ENCODE data around the gene EIF4G1.

EIF4G1 gene

DNA sequence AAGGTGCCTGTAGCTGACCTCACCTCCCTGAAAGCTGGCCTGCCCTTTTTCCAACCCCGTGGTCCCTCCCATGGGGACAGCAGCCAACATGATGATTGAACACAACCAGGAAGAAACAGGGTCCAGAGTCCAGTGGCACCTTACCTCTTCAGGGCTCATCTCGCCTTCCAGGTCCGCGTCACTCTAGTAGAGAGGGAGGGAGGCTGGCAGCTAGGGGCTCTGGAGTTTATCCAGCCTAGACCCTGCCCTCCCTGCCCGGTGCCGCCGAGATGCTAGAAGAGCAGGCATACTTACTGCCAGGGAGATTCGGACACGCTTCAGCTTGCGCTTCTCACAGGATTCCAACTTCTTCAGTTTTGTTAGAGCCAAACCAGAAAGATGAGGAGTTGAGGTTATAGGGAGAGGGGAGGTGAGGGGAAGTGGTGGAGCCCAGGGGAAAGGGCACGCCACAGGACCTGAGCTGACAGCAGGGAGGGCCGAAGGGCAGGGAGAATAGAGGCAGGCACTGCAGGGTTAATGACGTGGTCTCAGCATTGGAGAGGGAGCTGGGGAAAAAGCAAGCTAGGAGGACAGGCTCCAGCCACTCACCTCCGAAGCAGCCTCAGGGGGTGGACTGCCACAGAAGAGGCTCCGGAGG lies 37.9 kb downstream of the EIF4G1 start:
- no peak for DNase-seq

DNA sequence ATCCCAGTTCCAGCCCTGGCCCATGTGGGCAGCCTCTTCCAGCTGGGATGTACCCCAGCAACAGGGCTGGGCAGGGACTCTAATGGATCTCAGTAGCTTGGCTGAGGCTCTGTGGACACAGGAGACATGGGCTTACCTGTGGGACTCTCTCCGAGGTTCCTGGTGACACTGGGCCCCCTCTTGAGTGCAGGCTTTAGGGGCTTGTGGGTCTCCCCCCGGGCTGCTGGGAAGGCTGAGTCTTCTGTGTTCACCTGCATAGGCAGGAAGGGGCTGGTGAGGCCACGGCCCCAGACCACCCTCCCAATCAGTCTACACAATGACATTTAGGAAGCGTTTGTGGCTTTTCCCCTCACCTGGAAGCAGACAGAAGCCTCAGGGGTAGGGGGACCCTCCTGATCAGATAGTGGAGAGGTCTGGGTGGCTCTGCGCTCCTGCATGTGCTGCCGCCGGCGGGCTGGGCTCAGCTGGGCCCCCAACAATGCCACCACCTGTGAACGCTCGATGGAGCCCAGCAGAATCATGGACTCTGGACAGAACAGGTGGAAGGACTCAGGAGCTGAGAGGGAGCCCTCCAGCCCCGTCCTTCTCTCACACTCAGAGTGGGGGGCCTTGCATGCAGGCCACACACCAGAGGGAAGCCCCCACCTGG lies 38.6 kb downstream of the EIF4G1 start:
- DNase-seq, result no peak

DNA sequence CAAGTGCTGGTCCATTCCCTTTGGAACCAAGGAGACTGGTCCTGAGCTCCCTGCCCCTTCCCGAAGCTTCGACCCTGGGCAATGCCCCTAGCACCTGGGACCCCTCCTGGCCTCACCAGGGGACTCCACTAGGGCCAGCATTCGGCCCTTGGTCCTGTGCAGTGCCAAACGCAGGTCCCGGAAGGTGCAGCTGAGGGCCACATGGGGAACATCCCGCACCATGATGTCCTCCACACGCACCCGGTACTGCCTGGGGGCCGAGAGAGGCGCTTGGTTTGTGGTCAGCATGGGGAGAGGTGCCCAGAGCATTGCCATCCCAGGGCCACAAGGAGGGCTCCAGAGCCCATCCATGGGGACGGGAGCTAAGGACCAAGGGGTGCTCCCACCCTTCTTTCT lies 39.1 kb downstream of the EIF4G1 start:
- DNase-seq, result no peak

DNA sequence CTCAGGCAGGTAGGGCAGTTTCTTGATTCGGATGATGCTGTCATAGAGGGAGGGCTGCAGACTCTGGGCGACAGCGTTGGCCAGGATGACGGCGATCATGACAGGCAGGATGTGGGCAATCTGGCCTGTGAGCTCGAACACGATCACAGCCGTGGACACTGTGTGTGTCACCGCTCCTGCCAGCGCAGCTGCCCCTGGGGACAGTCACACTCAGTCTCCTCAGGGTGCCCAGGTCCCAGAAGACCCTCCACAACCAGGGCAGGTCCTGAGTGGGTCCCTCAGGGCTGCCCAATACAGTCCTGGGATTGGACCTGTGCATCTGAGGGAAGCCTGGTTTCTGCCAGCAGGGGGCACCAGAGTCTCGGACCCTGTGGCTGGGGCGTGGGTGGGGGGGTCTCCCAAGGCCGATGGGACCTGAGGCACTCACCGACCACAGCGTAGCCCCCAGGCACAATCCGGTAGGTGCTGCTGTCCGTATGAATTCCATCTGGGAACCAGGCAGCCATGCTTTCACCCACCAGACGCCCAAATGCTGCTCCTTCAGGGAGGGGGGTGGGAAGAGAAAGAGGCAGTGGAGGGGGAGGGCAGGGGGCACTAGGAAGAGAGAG lies 39.8 kb downstream of the EIF4G1 start:
- no peak for DNase-seq

DNA sequence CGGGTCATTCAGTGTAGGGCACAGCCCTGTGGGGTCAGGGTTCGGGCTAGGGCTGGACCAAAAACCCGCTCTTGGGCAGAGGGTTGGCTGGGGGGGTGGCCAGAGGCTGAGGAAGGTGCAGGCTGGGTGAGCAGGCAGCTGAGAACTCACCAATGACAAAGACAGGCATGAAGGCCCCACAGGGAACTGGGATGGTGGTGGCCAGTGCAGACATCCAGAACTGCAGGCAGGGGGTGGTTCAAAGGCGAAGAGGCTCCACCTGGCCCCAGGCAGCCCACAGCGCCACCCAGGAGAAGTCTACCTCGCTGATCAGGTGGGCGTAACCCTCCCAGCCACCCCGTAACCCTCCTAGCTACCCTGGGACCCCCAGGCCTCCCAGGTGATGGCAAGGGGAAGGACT lies 40.3 kb downstream of the EIF4G1 start:
- no peak for DNase-seq

DNA sequence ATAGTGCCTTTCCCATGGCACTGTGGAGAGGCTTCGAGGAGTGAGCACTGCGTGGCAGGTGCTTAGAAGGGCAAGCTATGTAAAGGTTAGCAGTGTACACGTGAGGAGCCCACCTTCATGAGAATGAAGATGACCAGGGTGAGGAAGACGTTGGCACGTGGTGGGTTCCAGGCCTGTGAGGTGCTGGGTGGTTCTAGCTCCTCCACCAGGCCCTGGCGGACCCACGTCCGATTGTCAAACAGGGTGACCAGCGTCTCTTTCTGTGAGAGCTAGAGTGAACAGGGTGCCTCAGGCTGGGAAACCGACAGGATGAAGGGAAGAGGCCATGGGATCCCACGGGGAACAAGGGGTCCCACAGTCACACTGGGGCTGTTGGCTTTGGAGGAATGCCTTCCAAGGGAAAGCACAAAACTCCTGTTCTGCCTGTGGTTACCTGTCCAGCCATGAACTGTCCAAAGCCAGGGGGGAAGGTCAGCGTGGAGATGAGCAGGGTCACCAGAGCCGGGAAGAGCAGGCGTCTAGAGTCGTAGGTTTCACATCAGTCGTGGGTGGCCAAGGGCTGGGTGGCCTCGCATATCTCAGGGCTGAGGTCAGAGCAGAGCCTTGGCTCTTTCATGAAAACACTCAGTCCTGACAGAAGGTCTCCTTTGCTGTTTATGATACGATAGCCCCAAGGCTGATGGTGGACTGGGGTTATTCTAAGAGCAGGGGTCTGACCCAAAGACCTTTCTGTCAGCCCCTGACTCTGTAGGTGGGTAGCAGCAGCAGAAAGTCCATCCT lies 41.0 kb downstream of the EIF4G1 start:
- no peak for DNase-seq

DNA sequence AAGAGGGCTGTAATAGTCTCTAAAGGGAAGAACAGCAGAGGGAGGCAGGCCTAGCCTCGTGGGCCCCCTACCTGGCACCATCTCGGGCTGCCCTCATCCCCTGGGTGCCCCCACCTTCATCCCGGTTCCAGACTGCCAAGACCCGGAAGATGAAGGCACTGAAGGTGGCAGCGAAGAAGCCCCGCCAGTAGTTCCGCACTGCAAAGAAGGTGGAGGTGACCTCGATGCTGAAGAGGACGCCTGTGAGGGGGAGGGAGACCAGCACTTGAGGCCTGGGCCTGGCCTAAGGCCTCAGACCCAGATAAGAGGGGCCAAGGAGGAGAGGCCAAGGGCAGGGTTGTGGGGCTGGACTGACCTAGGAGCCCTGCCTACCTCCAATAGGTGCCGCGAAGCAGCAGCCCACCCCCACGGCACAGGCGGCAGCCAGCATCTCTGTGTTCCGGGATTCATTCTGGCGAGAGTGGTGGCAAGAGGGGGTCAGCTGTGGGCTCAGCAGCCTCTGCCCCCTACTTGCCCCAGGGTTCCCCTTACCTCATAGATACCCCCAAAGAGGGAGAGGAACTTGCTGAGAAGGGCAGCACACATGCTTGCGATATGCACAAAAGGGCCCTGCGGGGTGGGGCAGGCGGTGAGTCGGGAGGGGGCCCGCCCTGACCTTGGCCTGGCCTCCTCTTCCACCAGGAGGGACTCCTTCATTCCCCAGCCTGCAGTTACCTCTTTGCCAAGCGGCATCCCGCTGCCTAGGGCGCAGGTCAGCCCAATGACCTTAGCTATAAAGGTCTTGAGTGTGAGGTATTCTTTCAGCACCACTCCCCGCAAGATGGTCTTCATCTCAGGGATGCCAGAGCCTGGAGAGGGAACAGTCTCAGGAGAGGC lies 43.1 kb downstream of the EIF4G1 start:
- DNase-seq, result no peak

DNA sequence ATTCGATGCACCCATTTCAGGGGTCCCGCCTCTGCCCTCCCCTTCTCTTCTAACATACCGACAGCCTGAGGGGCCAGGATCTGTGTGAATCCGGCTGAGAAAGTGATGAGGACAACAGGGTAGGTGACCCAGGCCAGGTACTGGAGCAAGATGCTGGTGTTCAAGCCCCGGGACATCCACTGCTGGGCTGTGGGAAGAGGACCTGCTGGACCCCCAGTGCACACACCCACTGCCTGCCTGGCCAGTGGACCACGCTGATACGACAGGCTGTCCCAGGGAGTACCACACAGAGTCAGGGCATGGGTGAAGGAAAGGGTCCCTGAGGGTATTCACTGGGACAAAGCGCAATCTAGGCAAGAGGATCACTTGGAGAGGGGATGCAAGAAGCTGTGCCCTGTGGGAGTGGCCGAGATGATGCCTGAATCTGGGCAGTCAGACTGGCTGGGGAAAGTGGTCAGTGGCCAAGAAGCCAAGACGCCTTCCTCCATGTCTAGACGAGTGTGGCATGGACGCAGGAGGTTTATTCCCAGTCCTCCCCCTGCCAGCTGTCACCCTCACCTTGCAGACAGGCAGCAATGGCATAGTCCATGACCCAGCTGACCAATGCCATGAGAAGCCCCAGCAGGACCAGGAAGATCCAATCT lies 43.8 kb downstream of the EIF4G1 start:
- no peak for DNase-seq

DNA sequence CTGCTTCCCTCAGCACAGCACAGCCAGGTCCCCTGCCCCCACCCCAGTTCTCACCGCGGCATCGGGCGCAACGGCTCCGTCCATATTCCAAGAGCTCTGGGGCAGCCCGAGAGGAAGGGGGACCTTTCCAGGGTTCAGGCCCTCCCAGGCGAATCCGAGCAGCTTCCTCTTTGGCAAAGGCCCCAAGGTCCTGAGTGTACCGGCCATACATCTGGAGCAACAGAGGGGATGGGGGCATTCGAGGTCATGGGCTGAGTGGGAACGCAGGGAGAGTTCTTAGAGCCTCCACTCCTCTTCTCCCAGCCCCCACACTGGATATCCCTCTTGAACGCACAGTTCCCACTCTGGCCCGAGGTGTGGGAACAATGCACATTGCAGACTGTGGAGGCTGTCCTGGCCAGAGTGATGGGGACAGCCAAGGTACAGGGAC lies 44.5 kb downstream of the EIF4G1 start:
- no peak for DNase-seq

DNA sequence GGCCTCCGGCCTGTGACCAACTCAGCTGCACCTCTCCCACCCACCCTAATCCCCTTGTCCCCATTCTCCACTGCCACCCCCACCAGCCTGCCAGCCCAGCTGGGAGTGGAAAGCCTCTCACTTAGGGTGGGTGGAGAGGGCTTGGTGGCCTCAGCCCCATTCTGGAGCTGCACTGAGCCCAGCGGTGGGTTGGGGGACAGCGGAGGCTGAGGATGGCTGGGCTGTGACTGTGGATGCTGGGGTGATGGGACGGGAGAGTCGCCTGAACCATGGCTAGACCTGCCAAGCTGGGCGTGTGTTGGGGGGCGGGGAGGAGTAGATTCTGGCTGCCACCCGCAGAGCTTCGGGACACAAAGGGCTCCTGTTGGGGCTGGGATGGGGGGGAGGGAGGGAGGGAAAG lies 45.2 kb downstream of the EIF4G1 start:
- no peak for DNase-seq

DNA sequence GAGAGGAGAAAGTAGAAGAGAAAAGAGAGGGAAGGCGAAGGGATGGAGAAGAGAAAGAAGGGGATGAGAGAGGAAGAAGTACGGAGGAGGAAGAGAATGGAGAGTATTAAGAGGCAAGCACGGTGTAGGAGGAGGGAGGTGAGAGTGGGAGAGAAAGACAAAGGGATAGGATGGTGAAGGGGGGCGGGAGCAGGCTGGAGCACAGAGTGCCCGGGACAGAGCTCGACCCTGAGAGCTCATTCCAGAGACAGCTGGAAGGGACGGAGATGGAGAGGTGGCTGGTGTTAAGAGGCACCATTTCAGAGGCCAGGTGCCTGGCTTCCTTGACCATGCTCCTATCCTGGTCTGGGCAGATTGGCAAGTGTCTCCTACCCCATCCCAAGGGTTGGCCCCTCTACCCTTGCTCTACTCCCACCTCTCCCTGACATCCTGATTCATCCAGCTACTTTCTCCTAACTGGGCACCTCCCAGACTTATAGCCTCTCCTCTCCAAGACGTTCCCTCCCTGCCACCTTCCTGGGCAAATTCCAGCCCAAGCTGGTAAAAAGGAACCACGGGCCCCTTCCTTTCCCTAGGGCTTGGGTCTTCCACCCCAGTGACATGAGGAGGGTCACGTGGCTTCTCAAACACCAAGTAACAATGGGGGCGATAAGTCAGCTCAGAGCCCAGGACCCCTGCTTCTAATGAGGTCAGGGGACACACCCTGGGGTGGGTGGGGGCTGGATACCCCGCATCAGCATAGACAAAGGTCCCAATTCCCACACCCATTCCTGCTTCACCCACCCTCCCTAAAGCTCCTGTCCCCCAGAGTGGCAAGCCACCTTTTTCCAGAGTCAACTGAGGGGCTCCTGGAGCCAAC lies 45.9 kb downstream of the EIF4G1 start:
- DNase-seq, result no peak

DNA sequence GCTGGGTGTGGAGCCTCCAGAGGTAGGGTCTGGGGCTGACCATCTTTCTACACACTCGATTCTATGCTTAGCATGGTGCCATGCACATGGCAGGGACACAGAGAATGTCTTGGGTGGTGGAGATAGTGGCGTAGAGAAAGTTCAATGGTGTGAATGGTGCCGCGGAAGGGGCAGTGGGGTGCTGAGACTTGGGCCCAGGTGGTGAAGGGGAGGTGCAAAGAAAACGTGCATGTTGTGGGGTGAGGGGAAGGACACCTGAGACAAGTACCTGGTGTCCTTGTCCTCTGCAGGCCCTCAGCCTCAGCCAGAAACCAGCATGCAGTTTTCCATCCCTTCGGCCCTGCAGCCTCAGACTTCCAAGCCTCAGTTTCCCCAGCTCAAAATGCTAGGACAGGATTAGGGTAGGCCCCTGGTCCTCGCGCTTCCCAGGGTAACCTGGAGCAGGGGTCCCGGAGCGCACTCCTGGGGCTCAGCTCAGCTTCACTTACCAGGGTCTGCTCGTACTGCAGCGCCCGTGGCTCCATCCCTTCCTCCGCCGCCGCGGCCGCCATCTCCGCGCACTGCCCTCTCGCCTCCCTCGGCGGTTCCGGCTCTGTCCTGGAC lies 46.6 kb downstream of the EIF4G1 start:
- DNase-seq, result no peak

DNA sequence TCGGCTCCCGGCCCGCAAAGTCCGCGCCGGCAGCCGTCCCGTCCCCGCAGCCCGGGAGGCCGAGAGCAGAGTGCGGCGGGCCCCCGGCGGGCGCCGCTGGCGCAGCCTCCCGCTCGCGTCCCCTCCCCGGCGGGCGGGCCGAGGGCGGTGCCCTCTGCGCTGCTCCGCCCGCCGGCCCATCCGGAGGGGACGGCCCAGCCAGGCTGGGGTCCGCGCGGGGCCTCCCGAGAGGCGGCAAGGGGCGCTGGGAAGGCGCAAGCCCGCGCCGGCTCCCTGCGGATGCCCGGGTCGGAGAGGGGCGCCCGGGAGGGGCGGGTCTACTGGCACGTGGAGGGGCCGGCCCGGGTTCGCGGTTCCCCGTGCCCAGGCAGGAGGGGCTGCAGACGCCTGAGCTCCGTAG lies 47.1 kb downstream of the EIF4G1 start, which contains the start of the genes CLCN2 and POLR2H:
Gene CLCN2, minus strand, starts transcription at position 74 of the 400 bp plus-strand sequence. CDS start 126 bp downstream, outside the sequence.
Gene POLR2H, plus strand, starts transcription at position 179 of the 400 bp plus-strand sequence. CDS start 1,783 bp downstream, outside the sequence.
- DNase-seq, result peak; percentile 82

DNA sequence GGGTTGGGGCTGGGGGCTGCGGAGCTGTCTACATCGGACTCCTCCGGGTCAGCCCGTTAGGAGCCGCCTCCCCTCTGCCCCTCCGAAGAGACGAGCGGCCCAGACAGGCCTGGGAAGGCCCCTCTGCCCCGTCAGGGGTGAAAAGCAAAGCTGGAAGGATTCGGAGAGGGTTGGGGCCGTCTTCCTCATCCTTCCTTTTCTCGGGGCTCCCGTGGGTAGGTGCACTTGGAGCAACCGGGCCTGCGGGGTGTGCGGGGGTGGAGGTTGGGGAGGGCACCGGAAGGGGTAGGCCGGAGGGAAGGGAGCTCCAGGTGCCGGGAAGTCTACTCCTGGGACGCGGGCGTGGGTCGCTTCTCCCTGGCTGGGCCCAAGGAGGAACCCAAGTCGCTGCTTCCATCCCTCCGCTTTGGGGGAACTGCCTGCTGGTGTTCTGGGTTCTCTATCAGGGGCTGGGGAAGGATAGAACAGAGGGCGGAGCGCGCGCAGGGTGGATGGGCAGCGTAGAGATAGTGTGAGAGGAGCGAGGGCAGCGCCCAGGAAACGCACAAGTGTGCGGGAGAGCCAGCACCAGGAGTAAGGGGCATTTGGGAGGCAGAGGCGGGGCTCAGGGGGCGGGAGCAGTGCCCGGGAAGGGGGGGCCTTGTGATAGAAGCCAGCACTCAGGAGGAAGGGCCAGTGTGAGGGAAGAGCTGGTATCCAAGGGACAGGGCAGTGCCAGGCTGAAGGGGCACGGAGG lies 47.7 kb downstream of the EIF4G1 start:
- DNase-seq, result no peak

DNA sequence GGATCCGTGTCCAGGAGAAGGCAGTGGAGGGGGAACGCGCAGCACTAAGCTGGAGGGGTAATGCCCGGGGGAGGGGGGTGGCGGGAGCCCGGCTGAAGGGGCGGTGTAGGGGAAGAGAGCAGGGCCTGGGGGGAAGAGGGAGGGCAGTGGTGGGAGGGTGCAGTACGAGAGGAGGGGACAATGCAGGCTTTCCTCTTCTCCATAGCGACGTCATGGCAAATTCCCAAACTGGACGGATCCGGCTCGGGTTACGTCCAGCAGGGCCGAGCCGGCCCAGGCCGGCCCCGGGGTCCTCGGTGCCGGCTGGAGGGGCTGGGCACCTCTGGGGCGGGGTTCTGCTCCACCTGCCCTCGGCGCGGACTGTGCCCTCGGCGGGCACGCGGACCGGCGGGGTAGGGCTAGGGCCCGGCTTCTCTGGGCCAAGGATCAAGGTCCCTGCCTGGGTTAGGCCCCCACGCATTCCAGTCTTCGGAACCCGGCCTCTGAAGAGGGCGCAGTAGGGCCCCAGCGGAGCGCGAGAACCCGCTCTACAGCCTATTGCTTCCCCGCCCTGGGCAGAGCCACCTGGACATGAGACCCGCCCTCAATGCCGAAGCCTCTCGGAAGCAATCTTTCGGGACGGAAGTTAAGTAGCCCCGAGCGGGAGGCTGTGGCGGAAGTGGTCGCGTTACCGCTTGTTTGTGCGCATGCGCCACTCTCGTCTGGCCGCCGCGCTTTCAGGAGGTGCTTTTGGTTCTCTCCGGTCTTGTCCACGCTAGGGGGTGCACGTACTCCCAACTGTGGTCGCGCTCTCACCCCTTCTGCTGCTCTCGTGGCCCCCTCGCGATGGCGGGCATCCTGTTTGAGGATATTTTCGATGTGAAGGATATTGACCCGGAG lies 48.5 kb downstream of the EIF4G1 start:
- DNase-seq, result peak; percentile 98

DNA sequence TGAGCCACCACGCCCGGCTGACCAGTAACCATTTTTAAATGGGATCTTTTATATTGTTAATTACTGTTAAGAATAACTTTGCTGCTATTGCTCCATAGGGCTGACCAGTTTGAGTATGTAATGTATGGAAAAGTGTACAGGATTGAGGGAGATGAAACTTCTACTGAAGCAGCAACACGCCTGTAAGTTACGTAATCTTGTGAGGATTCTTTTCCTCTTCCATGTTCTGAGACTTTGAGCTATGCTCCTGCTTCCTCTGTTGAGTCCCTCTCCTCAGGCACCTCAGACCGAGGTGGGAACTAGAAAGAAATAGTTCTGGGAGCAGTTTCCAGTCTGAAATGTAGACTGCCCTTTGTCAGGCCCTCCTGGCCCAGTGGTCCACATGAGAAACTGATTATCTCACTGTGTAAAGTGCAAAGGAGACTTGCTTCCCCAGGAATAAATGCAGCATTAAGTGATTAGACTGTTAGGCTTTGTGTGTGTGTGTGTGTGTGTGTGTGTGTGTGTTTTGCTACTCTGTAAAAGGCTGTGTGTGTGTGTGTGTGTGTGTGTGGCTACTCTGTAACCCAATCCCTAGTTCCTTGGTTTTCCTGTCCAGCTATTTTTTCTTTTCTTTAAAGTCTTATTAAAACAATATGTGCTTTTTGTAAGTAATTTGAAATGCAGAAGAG lies 52.3 kb downstream of the EIF4G1 start:
- DNase-seq, result no peak

DNA sequence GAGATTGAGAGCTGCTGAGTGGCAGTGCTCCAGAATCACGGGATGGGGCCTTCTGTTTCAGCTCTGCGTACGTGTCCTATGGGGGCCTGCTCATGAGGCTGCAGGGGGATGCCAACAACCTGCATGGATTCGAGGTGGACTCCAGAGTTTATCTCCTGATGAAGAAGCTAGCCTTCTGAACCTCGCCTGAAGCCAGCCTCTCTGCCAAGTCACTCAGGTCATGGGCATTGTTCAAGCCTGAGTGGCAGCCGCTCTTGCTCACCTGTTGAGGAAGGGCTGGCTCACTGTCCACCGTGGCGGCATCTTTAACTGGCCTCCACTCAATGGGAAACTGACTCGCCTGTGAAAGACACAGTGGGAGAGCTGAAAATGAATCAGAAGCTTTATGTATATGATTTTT lies 53.7 kb downstream of the EIF4G1 start:
- DNase-seq, result no peak

DNA sequence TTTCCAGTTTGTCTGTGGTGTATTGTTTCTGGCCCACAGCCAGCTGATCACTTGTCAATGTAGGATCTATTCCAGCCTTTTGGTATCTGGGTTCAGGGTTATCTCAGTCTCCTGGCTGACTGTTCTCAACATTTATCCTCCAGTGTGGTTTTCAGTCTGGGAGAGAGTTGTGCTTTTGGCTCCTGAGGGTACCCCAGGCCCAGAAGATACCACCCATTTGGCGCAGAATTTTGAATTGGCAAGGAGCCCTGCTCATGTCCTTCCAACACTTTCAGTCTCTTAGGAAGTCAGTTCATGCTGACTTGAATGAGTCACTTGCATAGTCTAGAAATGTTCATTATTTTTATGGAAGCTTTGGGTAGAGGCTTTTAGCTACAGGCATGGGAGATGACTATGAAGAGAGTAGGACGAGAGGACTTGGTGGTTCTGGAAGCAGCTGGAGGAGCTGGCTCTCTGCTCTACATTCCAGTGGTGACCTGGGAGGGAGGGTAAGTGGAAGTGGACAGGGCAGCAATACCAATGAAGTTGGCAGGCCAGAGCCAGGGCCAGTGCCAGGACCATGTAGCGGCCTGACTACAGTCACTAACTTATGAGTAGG lies 54.3 kb downstream of the EIF4G1 start:
- peak; percentile 73 for DNase-seq

All from left hindlimb (tissue), 1 donor.